H9 (cell line): Measurements from ENCODE around the gene ZSWIM6. TPM values are rescaled to one million over a fixed set of nuclear protein-coding genes. Genes with fewer than 3 reads are reported as not detected.

ENCODE experiments used
- DNase-seq: peaks from one replicate; pipeline ENCODE4 v3.0.0-alpha.2; 2017
- H2AFZ ChIP-seq: one replicate; pipeline ENCODE4 v1.6.1; 2013; ENCODE audit warnings: mild to moderate bottlenecking, low read length, control low read depth, moderate library complexity
- H2AK5ac ChIP-seq: 2 replicates; pipeline ENCODE4 v1.6.1; 2013; ENCODE audit warnings: low read length, control low read depth, mixed read lengths; ENCODE audit not compliant: insufficient read length
- H2BK120ac ChIP-seq: one replicate; pipeline ENCODE4 v1.6.1; 2013; ENCODE audit warnings: low read depth, mild to moderate bottlenecking, low read length, control low read depth, inconsistent platforms; ENCODE audit not compliant: poor library complexity, severe bottlenecking
- H2BK12ac ChIP-seq: 2 replicates; pipeline ENCODE4 v1.6.1; 2013; ENCODE audit warnings: low read length, control low read depth, mixed read lengths, low read depth; ENCODE audit not compliant: insufficient read length
- H2BK15ac ChIP-seq: 2 replicates; pipeline ENCODE4 v1.6.1; 2013; ENCODE audit warnings: low read depth, low read length, control low read depth
- H2BK20ac ChIP-seq: one replicate; pipeline ENCODE4 v1.6.1; 2013; ENCODE audit warnings: low read depth, mild to moderate bottlenecking, low read length, control low read depth, inconsistent platforms; ENCODE audit not compliant: poor library complexity, severe bottlenecking
- H2BK5ac ChIP-seq: 2 replicates; pipeline ENCODE4 v1.6.1; 2013; ENCODE audit warnings: low read length, control low read depth, mixed read lengths; ENCODE audit not compliant: insufficient read length
- H3K14ac ChIP-seq: 2 replicates; pipeline ENCODE4 v1.6.1; 2013; ENCODE audit warnings: low read length, control low read depth; ENCODE audit not compliant: insufficient read depth
- H3K18ac ChIP-seq: 2 replicates; pipeline ENCODE4 v1.6.1; 2013; ENCODE audit warnings: low read depth, mild to moderate bottlenecking, mixed read lengths, low read length, control low read depth; ENCODE audit not compliant: insufficient read length
- H3K23ac ChIP-seq: 2 replicates; pipeline ENCODE4 v1.6.1; 2013; ENCODE audit warnings: low read length, control low read depth, mixed read lengths, low read depth; ENCODE audit not compliant: insufficient read length
- H3K23me2 ChIP-seq: 2 replicates; pipeline ENCODE4 v1.6.1; 2013; ENCODE audit warnings: low read depth, mild to moderate bottlenecking, mixed read lengths, low read length, control low read depth; ENCODE audit not compliant: insufficient read length, poor library complexity, severe bottlenecking
- H3K27ac ChIP-seq: 2 replicates; pipeline ENCODE4 v1.5.1; 2013; ENCODE audit warnings: low read length, control low read depth, mixed read lengths, low read depth; ENCODE audit not compliant: insufficient read length
- H3K27me3 ChIP-seq: 2 replicates; pipeline ENCODE4 v1.6.1; 2013; ENCODE audit warnings: low read length, control low read depth, inconsistent platforms; ENCODE audit not compliant: insufficient read depth
- H3K4ac ChIP-seq: 2 replicates; pipeline ENCODE4 v1.6.1; 2013; ENCODE audit warnings: low read depth, mild to moderate bottlenecking, control low read depth, inconsistent platforms, low read length, moderate library complexity
- H3K4me1 ChIP-seq: 2 replicates; pipeline ENCODE4 v1.6.1; 2013; ENCODE audit warnings: low read length, control low read depth, inconsistent platforms; ENCODE audit not compliant: insufficient read depth
- H3K4me2 ChIP-seq: 2 replicates; pipeline ENCODE4 v1.6.1; 2013; ENCODE audit warnings: low read length, control low read depth, mixed read lengths; ENCODE audit not compliant: insufficient read length, insufficient read depth
- H3K56ac ChIP-seq: 2 replicates; pipeline ENCODE4 v1.6.1; 2013; ENCODE audit warnings: low read depth, mild to moderate bottlenecking, mixed read lengths, low read length, control low read depth; ENCODE audit not compliant: insufficient read length
- H3K79me1 ChIP-seq: 2 replicates; pipeline ENCODE4 v1.6.1; 2013; ENCODE audit warnings: low read depth, mild to moderate bottlenecking, moderate library complexity, low read length, control low read depth, inconsistent platforms; ENCODE audit not compliant: insufficient read depth, poor library complexity, severe bottlenecking
- H3K79me2 ChIP-seq: 2 replicates; pipeline ENCODE4 v1.6.1; 2013; ENCODE audit warnings: low read length, control low read depth, inconsistent platforms; ENCODE audit not compliant: insufficient read depth
- H3K9ac ChIP-seq: 2 replicates; pipeline ENCODE4 v1.6.1; 2013; ENCODE audit warnings: low read length, control low read depth, mixed read lengths; ENCODE audit not compliant: insufficient read length; ENCODE audit errors: extremely low read depth
- H3K9me3 ChIP-seq: one replicate; pipeline ENCODE4 v1.6.1; 2013; ENCODE audit warnings: low read depth, low read length, inconsistent platforms; ENCODE audit not compliant: control insufficient read depth
- H3T11ph ChIP-seq: one replicate; pipeline ENCODE4 v1.6.1; 2013; ENCODE audit warnings: mild to moderate bottlenecking, low read length, control low read depth, inconsistent platforms
- H4K20me1 ChIP-seq: one replicate; pipeline ENCODE4 v1.6.1; 2013; ENCODE audit not compliant: control insufficient read depth, insufficient read length, insufficient read depth
- H4K5ac ChIP-seq: 2 replicates; pipeline ENCODE4 v1.6.1; 2013; ENCODE audit warnings: low read depth, mild to moderate bottlenecking, mixed read lengths, low read length, control low read depth; ENCODE audit not compliant: insufficient read length
- H4K8ac ChIP-seq: replicated peaks from 2 replicates; pipeline ENCODE4 v1.6.1; 2013; ENCODE audit warnings: low read length, control low read depth, mixed read lengths, low read depth; ENCODE audit not compliant: insufficient read length
- H4K91ac ChIP-seq: 2 replicates; pipeline ENCODE4 v1.6.1; 2013; ENCODE audit warnings: low read depth, mild to moderate bottlenecking, moderate library complexity, mixed read lengths, low read length, control low read depth; ENCODE audit not compliant: insufficient read length
- H3K27ac Mint-ChIP-seq, 3 experiments: 2 replicates in 2 of 3; 3 replicates in 1 of 3; pipeline ENCODE4 v1.8.0; 2020 to 2021; ENCODE audit warnings: mixed read lengths in 3 of 3, mild to moderate bottlenecking in 1 of 3, moderate library complexity in 1 of 3
- H3K27me3 Mint-ChIP-seq: 2 replicates; pipeline ENCODE4 v1.8.0; 2021; ENCODE audit warnings: low read depth, mild to moderate bottlenecking, moderate library complexity, mixed read lengths
- H3K36me3 Mint-ChIP-seq, 3 experiments: 2 replicates in 2 of 3; 3 replicates in 1 of 3; pipeline ENCODE4 v1.8.0; 2020 to 2021; ENCODE audit warnings: low read depth in 3 of 3, mixed read lengths in 3 of 3; ENCODE audit not compliant: insufficient read depth in 1 of 3
- H3K4me1 Mint-ChIP-seq, 2 experiments: 2 replicates each; pipeline ENCODE4 v1.8.0; 2020; ENCODE audit warnings: mixed read lengths in 2 of 2
- H3K4me3 Mint-ChIP-seq, 2 experiments: 2 replicates in 1 of 2; 3 replicates in 1 of 2; pipeline ENCODE4 v1.8.0; 2020 to 2021; ENCODE audit warnings: mild to moderate bottlenecking in 2 of 2, mixed read lengths in 2 of 2, moderate library complexity in 1 of 2
- H3K9me3 Mint-ChIP-seq, 2 experiments: 2 replicates in 1 of 2; 3 replicates in 1 of 2; pipeline ENCODE4 v1.8.0; 2020; ENCODE audit warnings: mild to moderate bottlenecking in 2 of 2, mixed read lengths in 2 of 2, moderate library complexity in 1 of 2
- WGBS: extraction: QIAGEN DNeasy Blood & Tissue Kit; methylation state at CpG from one replicate; pipeline ENCODE4 v1.1.7; 2013; ENCODE audit warnings: missing lambda C conversion rate, low lambda C conversion rate, mixed read lengths; ENCODE audit not compliant: insufficient read length; ENCODE audit errors: extremely low coverage; 5-methylcytosine and 5-hydroxymethylcytosine counted together
- total RNA-seq: library from RNA; stranded (reverse); gene quantifications from 2 replicates; pipeline ENCODE4 v1.2.1, GENCODE V29; 2021
- TF ChIP-seq, protein P1 (sequence below): fragments of 200-600 bp; sonication (generic); conservative IDR thresholded peaks from 3 replicates; pipeline ENCODE4 v1.8.0; 2021; ENCODE audit warnings: antibody characterized with exemption, mild to moderate bottlenecking

The ZSWIM6 gene
- total RNA-seq, 1 experiment from 2014 or later, result 11.5 TPM

DNA sequence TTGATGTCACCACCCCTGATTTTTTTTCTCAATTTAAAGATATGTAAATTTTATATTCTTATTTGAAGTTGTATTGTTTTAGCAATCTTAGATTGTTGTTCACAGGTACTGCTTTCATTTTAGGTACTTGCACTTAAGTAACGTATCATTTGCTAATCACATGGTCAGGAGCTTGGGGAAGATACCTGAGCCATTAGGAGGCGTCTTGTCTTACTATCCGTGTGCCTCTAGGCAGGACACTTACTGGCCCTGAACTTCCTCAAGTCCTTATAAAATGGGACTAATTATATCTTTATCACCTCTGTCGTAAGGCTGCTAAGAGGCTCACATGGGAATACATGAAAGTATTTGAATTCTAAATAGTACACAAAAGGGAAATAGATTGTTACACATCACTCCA is 18.5 kb downstream of the ZSWIM6 start:
- H2BK20ac ChIP-seq, result no peak overlapping the region
- no peak overlapping the region for H3T11ph ChIP-seq
- no peak overlapping the region for H3K14ac ChIP-seq
- no peak overlapping the region for H2BK5ac ChIP-seq
- no peak overlapping the region for H4K8ac ChIP-seq
- no peak overlapping the region for H3K27ac ChIP-seq
- no peak overlapping the region for H2BK15ac ChIP-seq
- no peak overlapping the region for H4K91ac ChIP-seq
- H3K9ac ChIP-seq, result no peak overlapping the region
- Mint-ChIP-seq H3K4me1 (peaks cover 3% of the 10 kb centered on the region in 2 experiments; a peak in 2 of 4 replicates), H3K4me3 (no peak overlapping the region), H3K36me3 (peaks cover 0 to 6% (median 6%) of the 10 kb centered on the region in 3 experiments; a peak in 4 of 7 replicates), H3K9me3 (no peaks in the 10 kb centered on the region), H3K27ac (no peak overlapping the region), H3K27me3 (no peaks in the 10 kb centered on the region)
- no peaks in the 10 kb centered on the region for H3K9me3 ChIP-seq
- no peak overlapping the region for H3K56ac ChIP-seq
- H3K23me2 ChIP-seq, result no peaks in the 10 kb centered on the region
- no CpG with 5 or more reads among the region's 4 CpGs for WGBS
- no peaks in the 10 kb centered on the region for H3K27me3 ChIP-seq
- no peak overlapping the region for H2AFZ ChIP-seq
- TF ChIP-seq, protein P1, sequence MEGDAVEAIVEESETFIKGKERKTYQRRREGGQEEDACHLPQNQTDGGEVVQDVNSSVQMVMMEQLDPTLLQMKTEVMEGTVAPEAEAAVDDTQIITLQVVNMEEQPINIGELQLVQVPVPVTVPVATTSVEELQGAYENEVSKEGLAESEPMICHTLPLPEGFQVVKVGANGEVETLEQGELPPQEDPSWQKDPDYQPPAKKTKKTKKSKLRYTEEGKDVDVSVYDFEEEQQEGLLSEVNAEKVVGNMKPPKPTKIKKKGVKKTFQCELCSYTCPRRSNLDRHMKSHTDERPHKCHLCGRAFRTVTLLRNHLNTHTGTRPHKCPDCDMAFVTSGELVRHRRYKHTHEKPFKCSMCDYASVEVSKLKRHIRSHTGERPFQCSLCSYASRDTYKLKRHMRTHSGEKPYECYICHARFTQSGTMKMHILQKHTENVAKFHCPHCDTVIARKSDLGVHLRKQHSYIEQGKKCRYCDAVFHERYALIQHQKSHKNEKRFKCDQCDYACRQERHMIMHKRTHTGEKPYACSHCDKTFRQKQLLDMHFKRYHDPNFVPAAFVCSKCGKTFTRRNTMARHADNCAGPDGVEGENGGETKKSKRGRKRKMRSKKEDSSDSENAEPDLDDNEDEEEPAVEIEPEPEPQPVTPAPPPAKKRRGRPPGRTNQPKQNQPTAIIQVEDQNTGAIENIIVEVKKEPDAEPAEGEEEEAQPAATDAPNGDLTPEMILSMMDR, result no peak
- no peaks in the 10 kb centered on the region for H4K20me1 ChIP-seq
- no peak overlapping the region for H3K4me2 ChIP-seq
- no peak overlapping the region for H2BK12ac ChIP-seq
- H3K4me1 ChIP-seq, result peaks cover 2% of the 10 kb centered on the region; the same call in 1 of the 2 replicates
- no peak overlapping the region for H2AK5ac ChIP-seq
- H2BK120ac ChIP-seq, result no peak overlapping the region
- DNase-seq, result no peak
- no peak overlapping the region for H4K5ac ChIP-seq
- no peak overlapping the region for H3K4ac ChIP-seq
- peaks cover 6% of the 10 kb centered on the region; the same call in 1 of the 2 replicates for H3K79me2 ChIP-seq
- H3K79me1 ChIP-seq, result peaks cover 2% of the 10 kb centered on the region
- no peak overlapping the region for H3K18ac ChIP-seq
- H3K23ac ChIP-seq, result no peak overlapping the region
